ENCODE measurements around the gene SEMA5A.
"Not testable (repeated sequence)": the region's sequence is repeated elsewhere in the genome, so short reads cannot be mapped to it uniquely, and the experiment has no call there.

Gene SEMA5A

DNA sequence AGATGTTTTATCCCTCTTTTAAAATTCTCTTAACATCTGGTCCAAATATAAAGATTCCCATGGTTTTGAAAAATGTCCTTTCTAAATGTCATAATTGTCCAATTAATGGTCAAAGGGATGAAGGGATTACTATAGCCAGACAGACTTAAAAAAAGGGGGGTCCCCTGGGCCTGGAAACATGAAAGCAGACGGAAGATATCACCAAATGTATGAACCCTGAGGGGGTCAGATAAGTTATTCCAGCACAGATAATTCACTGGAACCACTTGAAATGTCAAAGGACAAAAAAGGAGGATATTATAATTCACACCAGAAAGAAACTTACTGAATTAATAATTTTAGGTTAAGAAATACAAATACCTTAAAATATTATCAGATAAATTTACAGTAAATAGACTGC is 155.8 kb downstream of the SEMA5A start:
- no peak for DNase-seq

DNA sequence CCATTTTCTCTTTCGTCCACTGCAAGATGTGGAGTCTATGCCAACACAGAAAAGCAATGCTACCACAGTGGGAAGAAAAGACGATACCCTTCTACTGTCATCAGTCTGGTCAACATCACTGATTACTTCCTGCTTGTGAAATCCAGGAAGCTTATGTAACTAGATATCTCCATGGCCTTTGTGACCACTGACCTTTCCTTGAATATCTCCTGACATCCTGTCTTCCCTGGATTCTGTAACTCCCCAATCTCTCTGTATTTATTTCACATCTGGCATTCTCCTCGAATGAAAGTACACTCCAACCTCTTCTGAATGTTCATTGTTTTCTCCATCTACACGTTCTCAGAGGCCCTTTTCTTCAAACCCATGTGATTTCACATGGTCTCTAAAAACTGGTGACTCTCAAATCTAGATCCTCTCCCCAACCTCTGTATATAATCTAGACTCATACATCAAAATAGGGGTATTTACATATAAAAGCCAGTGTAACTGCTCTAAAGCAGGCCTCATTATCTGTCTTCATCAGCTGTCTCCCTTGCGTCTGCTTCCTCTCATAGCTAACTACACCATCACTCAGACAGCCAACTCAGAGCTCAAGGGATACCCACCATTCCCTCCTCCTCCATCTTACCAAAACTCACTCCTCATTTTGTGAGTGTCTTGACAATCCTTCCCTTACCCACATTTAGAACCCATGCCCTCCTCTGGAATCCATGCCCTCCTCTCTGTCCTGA is 156.8 kb downstream of the SEMA5A start:
- no peak for DNase-seq

DNA sequence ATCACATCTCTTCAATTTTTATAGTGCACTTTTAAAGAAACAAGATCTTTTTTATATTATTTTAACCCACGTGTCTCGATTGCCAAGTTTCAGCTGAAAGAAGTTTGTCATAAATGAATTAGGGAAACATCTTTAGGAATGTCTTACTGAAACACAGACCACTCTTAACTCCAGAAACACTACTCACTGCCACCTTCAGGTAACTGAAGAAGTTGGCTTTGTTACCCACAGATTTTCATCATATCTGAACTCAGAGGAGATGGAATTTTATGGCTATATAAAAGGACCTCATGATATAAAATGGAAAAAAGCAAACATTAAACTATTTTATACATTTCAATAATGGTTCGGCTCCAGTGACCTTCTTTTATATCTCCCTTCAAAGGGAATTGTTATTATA is 158.0 kb downstream of the SEMA5A start:
- DNase-seq: no peak

DNA sequence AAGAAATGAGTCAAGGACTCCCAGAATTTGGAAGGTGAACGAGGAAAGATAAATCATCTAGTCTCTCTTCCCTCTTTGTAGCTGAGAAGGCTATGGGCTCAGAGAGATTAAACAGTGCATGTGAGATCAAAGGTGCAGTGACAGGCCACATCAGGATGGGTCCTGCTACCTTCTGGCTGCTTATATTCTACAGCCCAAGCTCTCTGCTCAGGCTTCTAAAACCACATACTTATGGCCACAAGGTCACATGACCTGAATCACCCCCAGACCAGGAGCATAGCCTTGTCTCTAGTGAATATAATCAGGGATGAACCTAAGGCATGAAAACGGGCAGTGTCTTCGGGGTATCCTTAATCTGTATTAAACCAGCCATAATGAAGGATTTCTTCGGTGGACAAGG is 158.9 kb downstream of the SEMA5A start:
- DNase-seq: no peak

DNA sequence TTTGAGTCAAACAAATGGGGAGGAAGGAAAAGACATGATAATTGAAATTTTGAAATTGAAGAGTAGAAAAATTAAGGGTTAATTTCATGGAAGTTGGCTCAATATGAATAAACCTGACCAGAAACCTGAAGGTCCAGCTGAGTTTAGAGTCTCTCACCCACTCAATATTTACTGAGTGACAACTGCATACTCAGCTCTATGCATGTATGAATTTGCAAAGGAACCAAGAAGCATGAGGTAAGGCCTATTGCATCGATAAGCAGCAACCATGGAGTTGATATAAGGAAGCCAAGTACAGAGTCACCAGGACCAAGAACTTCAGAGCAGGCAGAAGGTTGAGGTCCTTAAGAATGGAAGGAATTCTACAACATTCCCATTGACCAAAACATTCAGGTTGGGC is 163.4 kb downstream of the SEMA5A start:
- no peak for DNase-seq

DNA sequence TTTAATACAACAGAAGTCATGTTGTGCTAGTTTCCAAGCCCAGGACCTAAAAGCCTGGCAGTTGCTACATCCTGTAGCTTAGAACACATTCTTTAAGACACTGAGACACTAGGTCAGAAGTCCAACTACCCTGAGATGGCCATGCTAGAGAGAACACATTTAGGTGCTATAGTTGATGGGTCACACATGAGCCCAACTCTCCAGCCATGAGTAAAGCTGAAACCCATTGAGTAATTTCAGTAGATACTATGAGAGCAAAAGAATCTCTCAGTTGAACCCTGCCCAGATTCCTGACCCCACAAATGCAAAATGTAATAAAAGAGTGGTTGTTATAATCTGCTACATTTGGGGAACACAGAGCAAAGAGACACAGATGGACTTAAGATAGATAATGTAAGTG is 164.4 kb downstream of the SEMA5A start:
- DNase-seq: no peak

DNA sequence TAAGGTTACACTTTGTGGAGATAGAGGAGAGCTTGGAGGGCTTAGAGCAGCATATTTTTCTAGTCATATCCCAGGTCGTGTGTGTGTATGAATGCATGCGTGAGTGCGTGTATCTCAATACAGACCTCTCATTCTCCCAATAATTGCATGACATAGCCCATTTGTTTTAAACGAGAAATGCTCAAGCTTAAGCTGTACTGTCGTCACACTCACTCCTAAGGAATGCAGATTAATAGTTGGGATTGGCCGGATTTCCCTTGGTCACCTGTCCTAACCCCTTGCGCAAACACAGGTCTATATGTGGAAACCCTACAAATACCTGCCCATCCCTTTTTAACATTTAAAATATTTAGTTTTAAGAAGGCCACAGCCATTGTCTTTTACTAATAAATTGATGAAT is 165.8 kb downstream of the SEMA5A start:
- DNase-seq: no peak

DNA sequence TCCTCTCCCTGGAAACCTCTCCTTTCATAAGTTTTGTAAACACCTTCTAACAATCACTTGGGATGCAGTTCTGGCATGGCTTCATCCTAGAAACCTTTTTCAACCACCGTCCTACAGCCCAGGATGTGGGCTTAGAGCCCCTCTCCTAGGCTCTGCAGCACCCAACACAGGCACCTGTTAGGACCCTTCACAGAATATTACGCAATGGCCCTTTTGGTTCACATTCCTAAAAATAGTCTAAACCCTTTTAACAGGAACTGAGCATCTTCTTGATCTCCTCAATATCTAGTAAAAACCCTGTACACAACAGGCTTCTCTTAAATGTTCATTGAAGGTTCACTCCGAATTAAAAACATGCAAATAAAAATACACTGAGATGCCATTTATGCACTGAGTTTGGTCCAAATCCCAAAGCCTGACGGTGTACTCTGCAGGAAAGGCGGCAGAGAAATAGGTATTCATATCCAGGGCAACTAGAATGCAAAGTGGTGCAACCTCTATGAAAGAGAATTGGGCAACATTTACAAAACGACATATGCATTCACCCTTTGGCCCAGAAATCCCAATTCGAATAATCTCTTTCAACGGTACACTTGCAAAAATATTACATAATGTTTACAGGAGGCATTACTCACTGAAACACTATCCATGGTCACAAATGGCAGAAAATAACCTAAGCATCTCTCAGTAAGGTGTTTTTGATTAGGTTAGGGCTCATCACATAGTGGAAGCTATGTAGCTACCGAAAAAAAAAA is 169.3 kb downstream of the SEMA5A start:
- no peak for DNase-seq

DNA sequence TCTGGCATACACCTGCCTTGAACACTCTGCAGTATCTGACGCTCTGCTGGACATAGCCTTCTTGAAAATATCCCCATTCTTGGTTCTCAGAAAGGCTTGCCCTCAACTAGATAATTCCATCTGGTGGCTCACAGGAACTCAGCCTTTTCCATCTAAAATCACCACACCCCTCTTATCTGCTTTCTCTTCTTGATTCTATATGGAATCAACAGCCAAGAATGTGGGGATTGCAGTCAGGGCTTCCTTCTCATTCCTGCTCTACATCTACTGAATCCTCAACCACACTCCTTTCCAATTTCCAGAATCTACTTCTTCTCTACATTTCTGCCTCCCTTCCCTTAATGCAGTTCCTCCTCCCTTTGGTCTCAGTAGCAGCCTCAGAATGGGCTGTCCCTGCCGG is 170.1 kb downstream of the SEMA5A start:
- no peak for DNase-seq

DNA sequence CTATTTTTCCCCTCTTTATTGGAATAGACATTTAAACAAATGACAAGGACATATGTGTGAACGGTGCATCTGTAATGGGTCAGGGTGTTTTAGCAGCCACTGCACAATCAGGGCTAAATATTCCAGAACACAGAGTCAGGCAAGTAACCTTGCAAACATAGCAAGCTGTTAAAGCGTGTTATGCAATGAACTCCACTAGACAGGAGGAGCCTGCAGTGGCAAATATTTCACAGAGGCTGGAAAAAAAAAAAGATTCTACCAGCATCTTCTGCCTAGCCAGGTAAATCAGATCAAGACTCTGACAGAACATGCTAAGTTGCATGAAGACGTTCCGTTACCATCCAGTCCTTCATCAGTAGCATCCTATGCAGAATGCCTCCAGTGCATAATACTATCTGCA is 171.8 kb downstream of the SEMA5A start:
- no peak for DNase-seq

DNA sequence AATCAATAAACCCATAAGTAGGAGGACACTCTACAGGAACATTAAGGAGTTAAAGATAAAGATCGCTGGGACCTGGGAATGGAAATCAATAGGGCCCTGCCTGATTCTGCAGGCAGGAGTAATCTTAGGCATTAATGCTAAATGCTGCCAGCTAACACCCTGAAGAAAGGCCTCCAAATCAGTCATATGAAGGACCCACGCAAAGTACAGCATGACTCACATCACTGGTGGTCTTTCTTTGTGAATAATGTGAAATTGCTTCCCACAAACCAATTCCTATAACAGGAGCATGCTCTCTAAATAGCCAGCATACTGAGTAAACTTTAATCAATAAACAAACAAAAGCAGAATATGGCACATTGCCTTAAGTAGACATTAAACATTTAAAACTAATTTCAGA is 172.3 kb downstream of the SEMA5A start:
- no peak for DNase-seq

DNA sequence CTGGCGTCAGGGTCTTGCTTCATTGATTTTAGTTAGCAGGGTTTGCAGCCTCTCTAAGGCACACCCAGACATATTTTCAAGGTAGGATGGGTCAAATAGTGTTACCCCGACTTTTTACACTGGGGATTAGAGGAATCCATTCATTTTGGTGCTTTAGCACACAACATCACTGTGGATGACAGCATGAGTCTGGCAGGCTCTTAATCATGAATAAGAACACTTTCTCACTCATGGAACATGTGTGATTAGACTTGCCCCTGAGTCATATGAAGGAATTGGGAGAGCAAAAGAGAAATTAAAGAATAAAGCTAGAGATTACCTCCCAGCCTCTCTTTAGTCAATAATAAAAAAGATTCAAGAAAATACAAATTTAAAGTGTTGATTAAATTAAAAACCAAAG is 175.6 kb downstream of the SEMA5A start:
- no peak for DNase-seq

DNA sequence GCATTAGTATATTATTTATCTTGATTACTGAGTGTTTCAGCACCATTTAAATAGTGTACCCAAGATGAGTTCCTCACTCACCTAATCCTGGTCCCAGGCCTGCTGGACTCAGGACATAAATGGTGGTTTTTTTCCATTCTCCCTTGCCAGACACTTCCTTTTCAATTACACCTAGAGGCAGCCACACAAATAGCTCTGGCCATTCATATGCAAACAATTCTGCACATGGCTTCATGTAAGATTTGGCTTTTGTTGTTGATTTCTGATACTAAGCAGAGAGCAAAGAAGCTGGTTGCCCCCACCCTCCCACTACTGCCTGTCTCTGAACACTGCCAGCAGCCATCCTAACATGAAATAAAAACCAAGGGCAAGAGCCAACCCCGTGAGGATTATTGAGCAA is 180.4 kb downstream of the SEMA5A start:
- no peak for DNase-seq

DNA sequence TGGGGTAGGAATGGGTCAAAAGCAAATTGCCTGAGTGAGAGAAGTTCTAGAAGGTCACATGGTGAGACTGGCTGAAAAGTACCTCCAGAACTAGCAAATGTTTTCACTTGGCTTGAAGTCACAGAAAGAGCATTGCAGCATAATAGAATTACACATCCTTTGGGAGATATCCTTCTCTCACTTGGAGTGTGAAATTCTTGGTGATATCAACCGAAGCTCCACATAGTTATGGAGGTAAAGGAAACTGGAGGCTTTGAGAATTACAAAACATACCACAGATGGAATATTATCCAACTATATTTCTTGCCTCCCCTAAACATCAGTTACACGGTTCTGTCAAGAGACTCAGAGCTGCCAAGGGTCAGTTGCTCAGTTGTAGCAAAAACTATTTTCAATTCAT is 182.4 kb downstream of the SEMA5A start:
- no peak for DNase-seq

DNA sequence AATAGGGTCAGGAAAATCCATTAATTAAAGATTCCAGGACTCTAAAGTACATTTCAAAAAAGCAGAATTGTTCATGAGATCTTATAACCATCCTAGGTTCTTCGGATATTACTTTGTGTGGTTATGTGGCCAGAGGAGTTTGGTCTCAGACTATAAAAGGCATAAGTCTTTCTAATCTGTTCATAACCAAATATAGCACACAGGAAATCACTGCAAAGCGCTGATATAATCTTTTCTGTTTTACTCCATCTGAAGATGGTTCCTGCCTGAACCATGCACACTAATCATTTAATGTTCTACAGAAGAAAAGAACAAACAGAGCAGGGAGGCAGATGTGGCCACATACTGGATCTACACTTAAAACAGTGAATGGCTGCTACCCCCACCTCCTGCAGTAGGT is 182.8 kb downstream of the SEMA5A start:
- peak in 1 of 2 donors; percentile 3 for DNase-seq

DNA sequence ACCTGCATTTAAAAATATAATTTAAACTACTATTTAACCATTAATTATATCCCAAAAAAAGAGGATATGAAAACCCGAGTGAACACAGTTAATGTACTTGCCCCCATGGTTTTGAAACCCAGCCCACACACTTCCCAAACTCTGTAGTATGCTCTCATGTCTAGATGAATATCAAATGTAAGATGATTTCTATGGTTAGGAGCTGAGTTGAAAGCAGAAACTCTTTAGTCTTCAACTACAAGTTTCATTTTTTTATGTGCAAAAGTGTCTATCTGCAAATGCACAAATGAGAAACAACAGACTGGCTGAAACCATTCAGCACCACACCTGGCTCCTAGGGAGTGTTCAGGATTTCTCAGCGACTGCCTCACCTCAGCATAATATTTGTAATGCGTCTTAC is 183.3 kb downstream of the SEMA5A start:
- no peak for DNase-seq

DNA sequence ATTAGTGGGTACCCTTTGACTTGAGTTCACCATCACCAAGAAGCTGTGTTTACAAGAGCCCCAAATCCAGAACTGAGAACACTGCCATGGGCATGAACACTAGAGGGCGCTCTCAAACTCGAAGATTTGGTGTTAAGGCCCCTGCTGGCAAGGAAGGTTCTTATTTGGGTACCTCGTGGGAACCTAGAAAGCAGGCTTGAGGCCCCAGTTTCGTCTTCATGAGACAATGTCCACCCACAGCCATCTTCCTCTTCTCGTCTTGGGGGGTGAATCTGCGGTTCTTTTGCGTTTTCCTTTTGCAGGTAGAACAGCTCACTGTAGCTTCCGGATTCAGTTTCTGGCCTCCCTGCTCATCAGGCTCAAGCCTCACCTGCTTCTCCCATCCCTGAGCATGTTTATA is 184.0 kb downstream of the SEMA5A start:
- DNase-seq: peak in 1 of 2 donors; percentile 49

DNA sequence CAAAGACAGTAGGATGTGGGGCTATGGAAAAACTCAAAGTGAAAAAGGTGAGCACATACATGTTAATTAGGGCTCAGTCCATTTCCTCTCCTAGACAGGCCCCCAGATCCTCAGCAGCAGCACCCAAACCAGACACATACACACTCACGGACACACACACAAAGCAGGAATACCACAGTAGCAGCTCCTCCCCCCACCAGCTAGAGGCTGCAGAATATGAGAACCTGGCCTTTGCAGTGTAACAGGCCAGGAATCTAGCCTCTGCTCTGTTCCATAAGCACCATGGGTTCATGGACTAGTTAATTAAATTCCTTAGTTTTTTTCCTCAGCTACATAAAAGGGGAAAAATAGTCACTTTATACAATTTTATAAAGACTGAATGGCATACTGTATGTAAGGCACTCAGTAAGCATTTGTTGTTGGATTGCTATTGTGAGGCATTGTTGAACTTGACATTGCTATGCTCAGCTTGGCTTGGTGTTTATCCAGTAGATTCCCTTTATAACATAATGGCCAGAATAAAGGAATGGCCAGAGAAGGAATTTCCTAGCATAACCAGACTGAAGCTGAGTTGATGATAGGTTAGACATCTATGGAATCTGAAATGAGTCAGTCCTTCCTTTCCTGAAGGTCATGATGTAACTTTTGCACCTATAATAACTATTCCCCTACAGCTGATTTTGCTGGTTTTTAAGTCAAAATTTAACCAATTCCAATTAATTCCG is 186.8 kb downstream of the SEMA5A start:
- DNase-seq: no peak

DNA sequence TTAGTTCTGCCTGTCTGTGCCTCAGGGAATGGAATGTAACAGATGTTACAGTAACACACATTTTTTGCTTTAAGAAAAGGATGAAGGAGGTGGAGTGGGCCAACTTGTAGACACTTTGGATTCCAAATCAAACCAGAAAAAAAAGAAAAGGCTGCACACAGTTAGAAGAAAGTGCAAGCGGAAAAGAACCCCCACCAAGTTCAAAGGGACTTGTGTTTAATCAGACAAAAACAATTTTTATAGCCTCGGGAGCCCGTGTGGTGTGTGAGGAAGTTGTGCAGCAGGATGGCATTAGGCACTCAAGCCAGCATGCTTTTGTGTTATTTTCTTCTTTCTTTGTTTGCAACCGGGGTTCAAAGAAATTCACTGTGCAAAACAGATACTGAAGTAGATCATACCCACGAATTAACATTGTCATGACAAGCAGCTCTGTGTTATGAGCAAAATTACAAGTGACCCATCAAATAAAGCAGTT is 189.5 kb downstream of the SEMA5A start:
- DNase-seq: no peak

DNA sequence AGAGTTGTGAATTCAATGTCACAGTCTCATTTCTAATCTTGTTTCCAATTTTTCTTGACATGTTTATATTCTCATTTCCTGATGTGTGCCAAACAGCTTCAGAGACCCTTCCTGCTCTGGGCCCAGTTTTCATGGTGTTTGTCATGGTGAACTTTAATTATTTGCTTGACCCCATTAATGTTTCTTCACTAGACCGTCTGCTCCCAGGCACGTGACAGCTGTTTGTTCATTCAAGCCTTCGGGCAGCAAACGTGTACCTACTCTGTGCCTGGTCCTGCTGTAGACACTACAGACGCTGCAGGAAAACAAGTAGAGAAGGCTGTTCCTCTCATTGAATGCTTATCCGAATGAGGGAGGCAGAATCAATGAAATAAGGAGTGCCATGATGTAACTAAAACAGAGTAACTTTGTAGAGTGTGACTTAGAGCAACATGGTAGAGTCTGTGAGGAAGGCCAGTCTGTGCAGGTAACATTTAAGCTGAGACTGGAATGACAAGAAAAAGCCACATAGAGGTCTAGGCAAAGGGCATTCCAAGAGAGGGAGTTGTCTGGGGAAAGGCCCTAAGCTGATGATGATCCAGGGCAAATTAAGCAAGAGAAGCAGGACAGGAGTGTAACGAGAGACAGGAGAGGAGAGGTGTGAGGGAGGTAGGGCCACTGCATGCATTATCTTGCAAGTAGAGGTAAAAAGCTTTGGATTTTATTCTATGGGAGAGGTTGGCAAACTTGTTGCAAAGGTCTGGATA is 191.4 kb downstream of the SEMA5A start:
- no peak for DNase-seq

DNA sequence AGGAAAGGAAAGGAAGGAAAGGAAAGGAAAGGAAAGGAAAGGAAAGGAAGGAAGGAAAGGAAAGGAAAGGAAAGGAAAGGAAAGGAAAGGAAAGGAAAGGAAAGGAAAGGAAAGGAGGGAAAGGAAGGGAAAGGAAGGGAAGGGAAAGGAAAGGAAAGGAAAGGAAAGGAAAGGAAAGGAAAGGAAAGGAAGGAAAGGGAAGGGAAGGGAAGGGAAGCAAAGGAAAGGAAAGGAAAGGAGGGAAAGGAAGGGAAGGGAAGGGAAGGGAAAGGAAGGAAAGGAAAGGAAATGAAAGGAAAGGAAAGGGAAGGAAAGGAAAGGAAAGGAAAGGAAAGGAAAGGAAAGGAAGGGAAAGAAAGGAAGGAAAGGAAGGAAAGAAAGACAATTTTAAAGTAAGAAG is 192.8 kb downstream of the SEMA5A start:
- DNase-seq: not testable (repeated sequence)

DNA sequence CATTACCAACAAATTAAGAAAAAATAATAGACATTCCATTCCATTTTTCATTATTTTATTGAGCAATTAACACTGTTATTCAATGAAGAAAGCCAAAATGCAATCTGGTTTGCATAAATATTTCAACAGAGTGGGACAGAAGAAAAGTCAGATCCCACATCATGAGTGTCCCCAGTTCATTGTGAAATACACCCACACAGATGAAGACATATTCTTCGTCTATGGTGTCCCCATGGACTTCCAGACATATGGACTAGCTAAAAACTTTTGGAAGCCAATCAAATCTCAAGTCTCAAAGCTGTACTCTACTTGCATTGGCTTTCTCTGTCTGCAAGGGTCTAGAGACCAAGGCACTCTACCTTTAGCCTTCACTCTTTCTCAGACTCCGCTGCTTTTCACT is 194.3 kb downstream of the SEMA5A start:
- DNase-seq: no peak

DNA sequence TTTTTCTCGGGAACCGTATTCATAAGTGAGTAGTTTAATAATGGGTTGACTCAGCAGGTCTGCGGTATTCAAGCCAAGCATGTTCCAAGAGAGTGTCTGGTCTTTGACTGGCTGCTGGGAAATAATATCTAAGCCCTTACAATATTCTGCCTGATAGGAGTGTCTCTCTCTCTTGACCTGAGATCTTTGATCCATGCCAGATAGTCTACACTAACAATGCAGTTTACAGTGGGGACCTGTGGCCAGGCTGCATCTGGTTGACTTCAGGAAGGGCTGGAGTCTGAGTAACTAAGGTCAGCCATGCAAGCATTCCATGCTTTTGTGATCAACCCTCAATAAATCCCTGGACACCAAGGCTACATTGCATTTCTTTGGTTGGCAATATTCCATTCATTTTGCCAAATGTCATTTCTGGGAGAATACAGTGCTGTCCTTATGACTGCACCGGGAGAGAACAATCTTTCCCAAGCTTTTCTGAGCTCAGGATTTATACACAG is 195.5 kb downstream of the SEMA5A start:
- no peak for DNase-seq

All from CD4-positive, alpha-beta T cell treated with Interferon alpha-2 for 1 hour (primary cell).